ENCODE data around the gene SMCO3.

Gene SMCO3

GRCh38 chr12:14826491-14826890 is 12.5 kb upstream of the SMCO3 start:
- no peak for TF ChIP-seq CTCF (IDR thresholded peaks at IDR 0.05; ENCODE audit: low read depth, low read length)
- H3K27ac ChIP-seq = no peak overlapping the region
- no peaks in the 10 kb centered on the region for H3K27me3 ChIP-seq (ENCODE audit: insufficient read depth, low read depth, severe bottlenecking)
- no peak for DNase-seq
- H3K4me3 ChIP-seq (ENCODE audit: low read depth, low read length) = no peak overlapping the region
- H3K9me3 ChIP-seq (ENCODE audit: severe bottlenecking) = no peaks in the 10 kb centered on the region
- H3K36me3 ChIP-seq = no peaks in the 10 kb centered on the region

- DNase-seq = no peak
- H3K4me3 ChIP-seq (ENCODE audit: low read depth, low read length) = no peak overlapping the region
Measured at GRCh38 chr12:14825256-14825655, 11.3 kb upstream of the SMCO3 start.

GRCh38 chr12:14824012-14824634 is 10.1 kb upstream of the SMCO3 start:
- no peak for TF ChIP-seq CTCF (IDR thresholded peaks at IDR 0.05; ENCODE audit: low read depth, low read length)
- no peak for DNase-seq
- H3K27ac ChIP-seq = no peak overlapping the region
- no peak overlapping the region for H3K4me3 ChIP-seq (ENCODE audit: low read depth, low read length)
- H3K36me3 ChIP-seq = no peaks in the 10 kb centered on the region
- H3K9me3 ChIP-seq (ENCODE audit: severe bottlenecking) = no peaks in the 10 kb centered on the region
- no peaks in the 10 kb centered on the region for H3K27me3 ChIP-seq (ENCODE audit: insufficient read depth, low read depth, severe bottlenecking)

More at GRCh38 chr12:14825256-14825655, 11.3 kb upstream of the SMCO3 start:
- no peaks in the 10 kb centered on the region for H3K36me3 ChIP-seq
- no peak for TF ChIP-seq CTCF (IDR thresholded peaks at IDR 0.05; ENCODE audit: low read depth, low read length)
- no peaks in the 10 kb centered on the region for H3K9me3 ChIP-seq (ENCODE audit: severe bottlenecking)
- H3K27ac ChIP-seq = no peak overlapping the region
- H3K27me3 ChIP-seq (ENCODE audit: insufficient read depth, low read depth, severe bottlenecking) = no peaks in the 10 kb centered on the region

- DNase-seq = no peak
- Histone ChIP-seq H3K4me3 (ENCODE audit: low read depth, low read length) (no peak overlapping the region), H3K36me3 (no peaks in the 10 kb centered on the region), H3K27ac (no peak overlapping the region), H3K27me3 (ENCODE audit: insufficient read depth, low read depth, severe bottlenecking) (no peaks in the 10 kb centered on the region), H3K9me3 (ENCODE audit: severe bottlenecking) (no peaks in the 10 kb centered on the region)
- no peak for TF ChIP-seq CTCF (IDR thresholded peaks at IDR 0.05; ENCODE audit: low read depth, low read length)
Measured at GRCh38 chr12:14811486-14811885, 2.5 kb downstream of the SMCO3 start.

GRCh38 chr12:14810953-14811483 is 3.0 kb downstream of the SMCO3 start:
- Histone ChIP-seq H3K4me3 (ENCODE audit: low read depth, low read length) (no peak overlapping the region), H3K36me3 (no peaks in the 10 kb centered on the region), H3K27me3 (ENCODE audit: insufficient read depth, low read depth, severe bottlenecking) (no peaks in the 10 kb centered on the region), H3K27ac (no peak overlapping the region), H3K9me3 (ENCODE audit: severe bottlenecking) (no peaks in the 10 kb centered on the region)
- TF ChIP-seq CTCF (IDR thresholded peaks at IDR 0.05; ENCODE audit: low read depth, low read length) = peak; percentile 55
- peak; percentile 28 for DNase-seq

Measured in WERI-Rb-1 (cell line).